NOMO-1 treated with DMSO at 0.1 percent for 48 hours (cell line): Measurements from ENCODE around the gene FAM120B.
A peak's percentile ranks its signal among the peaks of the same experiment; 100 is the strongest.

Experiments used
- DNase-seq: peaks from one replicate; lab custom pipeline; 2025; ENCODE audit not compliant: unreplicated experiment; lab: John Stamatoyannopoulos, UW

FAM120B gene

DNA sequence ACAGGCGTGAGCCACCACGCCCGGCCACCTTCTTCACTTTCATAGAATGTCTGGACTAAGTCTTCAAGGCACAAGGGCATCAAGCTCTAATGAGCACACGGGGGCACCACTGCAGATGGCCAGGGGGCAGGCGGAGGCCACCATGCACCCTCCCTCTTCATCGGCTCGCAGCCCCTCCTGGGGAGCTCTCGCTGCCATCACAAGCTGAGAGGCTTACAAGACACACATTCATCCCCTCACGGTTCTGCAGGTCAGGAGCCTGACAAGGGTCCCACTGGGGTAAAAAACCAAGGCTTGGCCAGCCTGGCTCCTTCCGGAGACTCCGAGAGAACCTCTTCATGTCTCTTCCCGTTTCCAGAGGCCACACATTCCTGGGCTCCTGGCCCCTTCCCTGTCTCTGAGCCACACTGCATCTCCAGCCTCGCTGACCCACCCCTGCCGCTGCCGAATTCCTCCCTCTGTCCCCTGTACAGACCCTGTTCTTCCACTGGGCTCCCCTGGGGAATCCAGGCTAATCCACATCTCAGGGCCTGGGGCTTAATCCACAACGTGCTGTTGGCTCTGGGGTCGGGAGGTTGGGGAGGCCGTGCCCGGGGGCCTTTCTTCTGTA is 35.5 kb upstream of the FAM120B start:
- DNase-seq = no peak

DNA sequence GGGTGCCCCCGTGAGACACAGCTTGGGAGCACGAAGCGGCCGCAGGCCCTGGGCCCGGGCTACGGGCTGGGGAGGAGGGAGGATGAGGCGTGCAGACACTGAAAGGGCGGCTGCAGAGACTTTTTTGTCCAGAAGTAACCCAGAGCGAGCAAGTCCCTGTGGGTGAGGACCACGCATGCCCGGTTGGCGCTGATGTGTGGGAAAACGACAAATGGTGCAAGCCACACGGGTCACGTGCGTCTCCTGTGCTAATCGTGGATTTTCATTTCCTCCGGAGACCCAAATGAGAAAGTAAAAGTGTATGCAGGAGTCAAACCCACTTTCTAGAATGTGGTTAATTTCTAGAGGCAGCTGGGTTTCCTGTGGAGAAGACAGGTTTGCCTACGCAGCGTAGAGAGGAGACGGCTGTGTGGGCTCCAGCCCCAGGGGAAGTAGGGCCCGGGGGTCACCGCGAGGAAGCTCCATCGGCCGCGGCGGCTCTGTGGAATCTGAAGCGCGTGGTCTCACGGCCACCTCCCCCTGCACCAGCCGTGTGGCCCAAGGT is 34.7 kb upstream of the FAM120B start:
- peak; percentile 90 for DNase-seq

DNA sequence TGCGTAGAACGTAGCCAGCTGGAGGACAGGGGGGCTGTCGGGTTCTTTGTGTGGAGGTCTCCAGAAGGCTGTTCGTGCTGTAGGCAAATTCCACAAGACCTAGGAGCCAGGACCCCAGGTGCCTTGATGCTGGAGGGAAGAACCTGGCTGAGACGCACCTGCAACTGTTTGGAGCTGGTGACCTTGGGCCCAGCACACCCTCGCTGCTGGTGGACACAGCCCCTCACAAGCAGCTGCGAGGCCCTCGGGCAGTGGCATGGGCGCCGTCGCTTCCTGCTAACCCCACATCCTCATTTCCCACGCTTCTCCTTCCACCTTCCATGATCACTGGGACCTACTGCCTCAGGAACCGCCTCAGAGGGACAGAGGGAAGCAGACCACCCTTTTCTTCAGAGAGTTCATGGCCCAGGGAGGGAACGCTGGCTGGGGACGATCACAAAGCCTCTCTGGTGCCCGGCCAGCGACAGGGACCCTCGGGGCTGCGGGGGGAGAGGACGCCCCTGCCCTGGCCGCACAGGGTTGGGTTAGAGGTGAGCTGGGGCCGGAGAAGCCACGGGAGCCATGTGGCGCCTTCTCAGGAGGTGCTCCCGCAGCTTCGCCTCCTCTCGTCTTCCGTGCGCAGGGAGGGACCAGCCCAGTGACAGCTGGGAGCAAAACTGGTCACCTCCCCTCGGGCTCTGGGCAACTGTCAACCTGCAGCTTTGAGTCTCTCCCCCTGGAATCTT is 34.1 kb upstream of the FAM120B start:
- DNase-seq = no peak

DNA sequence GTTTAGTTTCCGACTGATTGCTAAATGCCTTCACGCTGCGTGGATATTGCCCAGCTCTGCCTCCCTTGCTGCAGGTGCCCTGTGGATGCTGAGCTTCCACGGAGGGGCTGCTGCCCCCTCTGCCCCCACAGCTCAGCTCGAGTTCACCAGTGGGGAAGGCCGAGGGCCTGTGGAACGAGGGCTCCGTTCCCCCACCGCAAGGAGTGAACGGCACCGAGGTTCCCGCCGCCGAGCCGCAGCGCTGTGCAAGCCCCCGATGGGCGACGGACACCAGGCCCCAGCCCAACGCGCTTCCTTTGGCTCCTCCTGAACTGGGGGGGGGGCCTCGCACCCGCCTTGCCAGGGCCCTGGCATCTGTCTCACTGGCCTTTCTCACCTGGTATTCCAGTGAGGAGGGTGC is 33.4 kb upstream of the FAM120B start:
- DNase-seq = no peak

DNA sequence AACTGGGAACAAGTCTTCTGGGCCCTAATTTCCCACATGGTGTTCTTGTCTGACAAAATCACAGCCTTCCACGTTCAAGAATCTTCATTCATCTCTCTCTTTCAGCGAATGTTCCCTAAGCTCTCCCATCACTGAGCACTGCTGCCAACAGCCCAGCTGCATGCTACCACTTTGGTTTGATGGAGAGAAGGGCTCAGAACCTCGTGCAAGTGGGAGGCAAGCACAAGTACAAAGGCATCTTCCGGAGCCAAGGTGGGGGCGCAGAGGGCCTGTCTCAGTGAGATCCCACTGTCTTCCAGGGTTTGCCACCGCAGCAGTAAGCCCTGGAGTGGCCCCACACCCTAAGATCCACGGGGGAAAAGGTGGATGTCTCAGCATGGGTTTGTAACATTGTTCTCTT is 32.9 kb upstream of the FAM120B start:
- DNase-seq = no peak

DNA sequence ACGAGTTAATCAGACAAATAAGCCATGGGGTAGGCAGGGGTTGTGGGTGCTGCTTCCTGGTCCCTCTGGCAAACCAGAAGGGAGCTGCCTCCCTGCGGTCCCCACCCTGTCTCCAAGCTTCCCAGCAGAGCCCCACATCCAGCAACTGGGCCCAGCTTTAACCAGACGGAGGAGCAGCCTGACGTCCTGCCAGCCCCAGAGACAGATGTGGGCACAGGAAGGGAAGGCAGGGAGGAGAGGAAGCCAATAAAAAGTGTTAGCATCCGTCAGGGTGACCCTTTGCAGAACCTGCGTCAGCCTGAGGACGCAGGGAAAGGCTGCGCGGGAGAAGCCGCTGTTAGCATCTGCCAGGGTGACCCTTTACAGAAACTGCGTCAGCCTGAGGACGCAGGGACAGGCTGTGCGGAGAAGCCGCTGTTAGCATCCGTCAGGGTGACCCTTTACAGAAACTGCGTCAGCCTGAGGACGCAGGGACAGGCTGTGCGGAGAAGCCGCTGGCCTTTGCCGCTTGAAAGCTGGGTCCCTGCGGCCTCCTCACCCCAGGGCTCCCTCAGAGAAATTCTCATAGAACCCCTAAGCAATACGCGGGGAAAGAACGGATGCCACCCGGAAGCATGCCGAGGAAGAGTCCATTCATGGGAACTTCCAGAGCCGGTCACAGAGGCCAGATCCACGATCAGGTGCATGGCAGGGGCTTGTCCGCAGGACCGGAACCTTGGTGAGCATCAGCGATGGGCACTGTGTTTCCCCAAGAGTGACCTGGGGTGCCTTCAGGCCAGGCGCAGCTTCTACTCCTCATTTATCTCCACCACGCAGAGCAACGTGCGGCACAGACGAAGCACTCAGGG is 31.6 kb upstream of the FAM120B start:
- no peak for DNase-seq

DNA sequence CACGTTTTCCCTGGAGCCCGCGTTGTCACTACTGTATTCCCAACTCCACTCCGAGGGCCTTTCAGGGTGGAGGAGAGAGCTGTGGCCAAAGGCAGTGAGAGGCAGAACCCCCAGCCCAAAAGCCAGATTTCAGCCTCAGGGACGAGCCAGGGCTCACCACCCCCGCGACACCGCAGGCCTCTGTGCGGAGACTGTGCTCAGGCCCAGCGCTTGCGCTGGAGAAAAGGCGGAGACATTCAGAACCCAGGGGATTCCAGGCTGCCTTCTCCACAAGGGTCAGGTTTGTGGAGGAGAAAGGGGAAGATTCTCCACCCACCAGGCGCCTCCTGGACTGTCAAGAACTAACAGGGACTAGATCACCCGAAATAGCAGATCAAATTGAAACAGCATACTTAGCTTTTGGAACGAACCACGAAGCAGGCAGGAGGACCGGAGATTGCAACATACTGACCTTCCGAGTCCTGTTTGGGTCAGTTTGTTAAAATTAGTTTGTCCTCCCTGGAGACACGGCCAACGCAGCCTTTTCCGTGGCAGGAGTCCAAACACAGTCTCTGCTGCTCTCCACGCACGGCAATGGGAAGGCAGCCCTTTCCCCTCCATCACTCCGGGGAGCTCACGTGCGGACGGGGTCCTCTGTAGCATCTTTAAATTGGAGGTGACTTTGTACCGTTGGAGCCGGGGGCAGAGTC is 30.0 kb upstream of the FAM120B start:
- no peak for DNase-seq

DNA sequence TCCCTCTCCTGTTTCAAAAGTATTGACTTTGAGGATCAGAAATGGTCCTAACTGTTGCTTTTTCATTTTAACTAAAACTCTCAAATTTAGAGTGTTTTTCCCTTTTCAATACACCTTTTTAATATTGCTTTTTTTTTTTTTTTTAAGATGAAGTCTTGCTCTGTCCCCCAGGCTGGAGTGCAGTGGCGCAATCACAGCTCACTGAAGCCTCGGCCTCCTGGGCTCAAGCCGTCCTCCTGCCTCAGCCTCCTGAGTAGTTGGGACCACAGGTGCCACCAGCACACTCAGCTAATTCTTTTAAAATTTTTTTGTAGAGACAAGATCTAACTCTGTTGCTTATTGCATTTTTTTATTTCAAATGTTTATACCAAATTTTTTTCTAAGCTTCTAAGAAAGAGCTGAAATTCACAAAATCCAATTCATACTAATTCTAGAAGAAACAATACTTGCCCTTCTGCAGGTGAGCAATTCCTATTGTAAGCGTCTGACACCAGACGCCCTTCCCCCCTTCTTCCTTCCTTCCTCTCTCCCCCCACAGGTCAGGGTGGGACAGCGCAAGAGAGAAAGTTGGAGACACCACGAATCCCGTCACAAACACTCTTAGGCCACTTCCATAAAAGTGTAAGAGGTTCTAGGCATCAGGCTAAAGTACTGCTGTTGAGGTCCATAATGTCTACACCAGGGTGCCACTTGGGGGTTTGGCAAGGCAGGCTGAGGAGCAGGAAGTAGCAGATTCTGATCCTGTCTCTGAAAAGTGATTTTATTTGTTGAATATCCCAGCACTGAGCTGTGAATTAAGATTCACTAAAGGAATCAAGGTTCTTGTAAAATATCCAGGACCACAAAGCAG is 28.4 kb upstream of the FAM120B start:
- no peak for DNase-seq

DNA sequence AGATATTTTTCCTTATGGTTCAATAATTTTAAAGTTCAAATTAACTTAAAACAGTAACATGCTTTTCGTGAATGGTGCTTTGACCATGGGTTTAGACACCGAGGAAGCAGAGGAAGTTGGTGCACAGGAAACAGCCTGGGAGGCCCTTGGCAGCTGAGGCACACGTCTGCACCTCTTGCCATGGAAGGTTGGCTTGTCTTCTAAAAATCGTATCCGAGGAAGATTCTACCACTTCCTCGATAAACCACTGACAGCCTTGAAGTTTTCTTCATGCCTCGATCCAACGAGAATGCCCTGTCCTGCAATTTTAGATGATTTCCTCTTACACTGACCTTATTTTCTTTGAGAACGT is 27.8 kb upstream of the FAM120B start:
- DNase-seq = peak; percentile 52

DNA sequence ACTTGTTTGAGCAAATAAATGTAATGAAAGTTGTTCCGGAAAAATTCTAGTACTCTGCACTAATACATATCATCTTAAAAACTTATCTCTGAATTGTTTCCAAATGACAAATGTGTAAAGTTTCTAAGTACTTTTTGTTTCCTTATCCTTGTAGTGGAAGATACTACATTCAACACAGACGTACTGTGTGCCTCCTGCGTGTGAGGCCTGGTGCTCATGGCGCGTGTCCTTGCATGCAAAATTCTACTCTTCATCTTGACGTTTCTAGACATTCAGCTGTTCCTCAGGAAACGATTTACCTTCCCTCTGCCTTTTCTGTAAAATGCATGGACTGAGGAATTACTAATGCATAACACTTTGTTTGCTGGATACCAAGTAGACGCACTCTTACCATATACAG is 27.1 kb upstream of the FAM120B start:
- DNase-seq = no peak

DNA sequence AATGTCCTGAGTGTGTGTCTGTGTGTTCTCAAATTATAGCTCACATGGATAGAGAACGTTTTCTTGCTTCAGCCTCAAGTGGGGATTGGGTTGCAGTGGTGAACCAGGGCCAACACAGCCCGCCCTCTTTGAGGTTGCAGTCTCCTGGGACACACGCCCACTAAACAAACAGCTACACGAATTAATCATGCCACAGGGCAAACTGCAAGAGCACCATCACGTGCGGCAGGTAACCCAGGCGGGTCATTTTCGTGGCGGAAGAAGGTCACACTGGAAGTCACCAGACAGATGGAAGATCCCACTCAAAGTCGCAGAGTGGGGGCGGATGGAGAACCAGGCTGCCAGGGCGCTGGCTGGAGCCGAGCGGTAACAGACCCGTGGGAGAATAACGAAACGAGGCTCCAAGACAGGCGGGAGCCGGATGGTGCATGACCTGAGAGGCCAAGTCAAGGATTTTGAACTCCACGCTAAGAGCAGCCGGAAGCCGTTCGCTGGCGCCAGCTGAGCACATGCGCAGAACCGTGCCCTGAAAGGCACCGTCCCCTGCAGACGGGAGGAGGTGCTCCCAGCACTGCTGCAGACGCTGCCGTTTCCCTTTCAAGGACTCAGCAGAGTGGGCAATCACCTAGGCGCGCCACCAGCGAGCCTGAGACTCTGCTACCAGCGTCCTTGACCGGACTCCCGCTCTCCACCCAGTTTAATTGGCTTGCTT is 26.4 kb upstream of the FAM120B start:
- no peak for DNase-seq

DNA sequence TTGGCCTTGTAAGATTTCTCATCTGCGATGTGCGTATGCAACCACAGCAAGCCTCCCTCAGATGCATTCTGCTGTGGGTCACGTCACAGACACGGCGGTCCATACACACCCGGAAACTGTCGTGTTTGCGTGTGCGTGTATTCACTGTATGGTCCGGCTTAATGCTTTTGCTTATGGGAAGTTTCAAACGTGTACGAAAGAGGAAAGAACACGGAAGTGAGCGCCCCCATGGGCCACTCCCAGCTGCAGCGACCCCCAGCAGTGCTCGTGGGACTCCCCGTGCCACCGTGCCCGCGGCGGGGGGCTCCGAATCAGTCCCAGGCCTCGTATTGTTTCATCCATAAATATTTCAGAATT is 25.9 kb upstream of the FAM120B start:
- no peak for DNase-seq

DNA sequence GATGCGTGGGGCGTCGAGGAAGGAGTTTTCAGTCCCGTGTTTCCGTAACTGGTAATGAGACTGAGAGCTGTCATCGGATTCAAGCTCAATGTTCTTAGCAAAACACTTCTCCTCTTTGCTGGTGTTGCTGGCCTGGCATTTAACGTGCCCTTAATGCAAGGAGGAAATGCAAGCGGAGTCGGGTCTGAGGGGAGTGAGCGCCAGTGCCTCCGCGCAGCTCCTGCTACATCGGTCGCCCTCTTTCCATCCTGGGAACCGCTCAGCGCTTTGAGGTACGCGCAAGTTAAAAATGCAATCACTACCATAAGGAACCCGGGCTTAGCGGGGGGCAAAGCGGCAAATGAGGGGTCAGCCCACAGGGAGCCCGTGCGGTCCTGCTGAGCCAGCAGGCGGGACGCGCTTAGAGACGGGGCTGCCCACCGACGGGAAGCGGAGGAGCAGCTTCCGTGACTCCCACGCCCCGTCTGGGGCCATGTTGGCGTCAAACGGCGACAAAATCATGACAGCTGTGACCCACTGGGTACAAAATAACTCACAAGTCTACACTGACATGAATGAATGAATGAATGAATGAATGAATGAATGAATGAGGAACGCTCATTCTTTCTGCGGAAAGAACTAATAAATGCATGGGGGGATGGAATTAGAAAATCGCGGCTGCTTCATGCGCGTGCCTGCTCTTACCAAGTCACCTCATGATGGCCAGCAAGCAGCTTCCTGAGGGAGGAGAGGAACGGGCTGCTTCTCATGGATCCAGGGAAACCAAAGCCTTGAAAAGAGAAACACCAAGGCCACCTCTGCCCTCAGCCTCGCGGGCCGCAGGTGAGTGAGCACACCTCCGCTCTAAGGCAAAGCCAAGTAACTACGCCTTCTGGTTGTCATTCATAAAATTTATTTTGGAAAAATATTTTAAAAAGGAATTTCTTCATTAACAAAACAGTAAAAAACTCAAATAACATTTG is 24.9 kb upstream of the FAM120B start:
- DNase-seq = no peak

DNA sequence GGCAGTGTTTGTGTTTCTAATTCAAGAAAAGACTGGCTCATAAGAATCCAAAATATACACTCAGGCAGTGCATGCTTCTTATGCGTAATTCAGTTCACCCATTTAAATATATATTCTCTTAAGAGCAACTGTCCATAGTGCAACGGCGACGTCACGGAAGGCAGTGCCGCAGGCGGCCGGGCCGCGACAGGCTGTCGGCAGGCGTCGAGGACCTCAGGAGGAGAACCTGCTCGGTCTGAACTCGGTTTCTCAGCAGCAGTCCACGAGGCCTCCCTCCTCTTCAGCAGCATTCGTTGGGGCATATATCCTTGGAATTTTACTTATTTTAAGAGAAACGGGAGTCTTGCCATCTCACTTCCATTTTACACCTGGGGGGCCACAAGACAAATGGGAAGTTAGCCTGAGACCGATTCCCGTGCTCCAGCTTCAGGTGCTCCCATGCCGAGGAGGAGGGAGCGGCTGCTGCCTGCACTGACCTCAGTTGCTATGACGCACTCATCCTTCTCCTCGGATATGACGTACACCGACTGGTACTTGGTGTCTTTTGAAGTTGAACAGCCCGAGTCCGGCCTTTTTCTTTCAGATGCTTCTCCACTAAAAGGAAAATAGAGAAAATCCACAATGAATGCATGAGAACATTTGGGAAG is 23.9 kb upstream of the FAM120B start:
- no peak for DNase-seq

DNA sequence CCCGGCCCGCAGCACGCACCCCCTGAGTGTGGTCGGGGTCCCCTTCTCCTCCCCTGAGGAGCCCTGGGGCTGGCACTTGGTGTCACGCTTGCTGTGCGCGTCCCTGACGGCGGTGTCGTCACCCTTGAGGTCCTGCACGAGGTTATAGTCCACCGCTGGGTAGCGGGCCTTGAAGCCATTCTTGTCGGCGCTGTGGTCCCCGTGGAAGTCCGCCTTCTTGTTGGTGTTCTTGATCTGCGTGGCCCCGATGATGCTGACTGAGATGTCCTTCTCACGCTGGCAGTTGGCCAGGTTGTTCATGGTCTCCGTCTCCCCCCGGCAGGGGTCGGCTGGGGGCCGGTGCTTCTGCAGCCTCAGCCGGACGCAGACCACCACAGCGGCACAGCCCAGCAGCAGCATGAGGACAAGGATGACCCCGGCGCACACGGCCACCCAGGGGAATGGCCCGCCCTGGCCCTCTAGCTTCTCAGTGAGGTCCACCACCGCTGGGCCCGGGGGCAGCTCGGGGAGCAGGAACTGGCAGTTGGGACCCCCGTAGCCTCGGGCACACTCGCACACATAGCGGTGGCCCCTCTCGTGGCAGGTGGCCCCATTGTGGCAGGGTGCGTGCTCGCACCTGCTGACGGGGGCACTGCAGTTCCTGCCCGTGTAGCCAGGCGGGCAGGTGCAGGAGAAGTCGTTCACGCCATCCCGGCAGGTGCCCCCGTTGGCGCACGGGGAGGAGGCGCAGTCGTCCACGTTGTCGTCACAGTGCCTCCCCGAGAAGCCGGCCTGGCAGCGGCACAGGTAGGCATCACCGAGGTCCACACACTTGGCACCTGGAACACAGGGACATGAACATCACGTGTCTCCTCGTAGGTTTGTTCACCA is 23.1 kb upstream of the FAM120B start:
- DNase-seq = no peak

DNA sequence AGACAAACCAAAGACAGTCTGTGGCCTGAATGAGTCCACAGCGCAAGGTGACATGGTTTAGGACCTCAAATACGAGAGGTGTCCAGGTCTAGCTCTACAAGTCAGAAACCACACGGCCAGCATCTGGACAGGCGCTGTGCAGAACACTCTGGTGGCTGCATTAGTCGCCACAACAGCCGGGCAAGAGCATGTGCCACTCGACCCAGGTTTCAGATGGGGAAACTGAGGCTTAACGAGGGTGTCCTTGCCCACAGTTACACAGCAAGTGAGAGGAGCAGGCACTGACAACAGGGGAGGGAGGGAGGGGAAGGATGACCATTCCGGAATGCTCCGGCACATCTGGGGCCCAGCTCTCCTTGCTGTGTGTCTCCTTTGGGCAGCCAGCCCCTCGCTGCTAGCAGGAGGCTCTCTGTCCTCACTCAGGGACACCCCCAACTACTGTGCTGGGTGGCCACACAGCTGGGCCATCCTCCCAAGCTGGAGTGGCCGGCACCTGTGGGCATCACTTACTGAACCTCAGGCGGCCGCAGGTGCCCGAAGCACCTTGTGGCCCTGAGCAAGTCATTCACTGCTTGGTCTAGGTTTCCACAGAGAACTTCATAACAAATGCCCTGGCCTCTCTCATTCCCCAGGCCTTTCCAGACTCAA is 22.3 kb upstream of the FAM120B start:
- no peak for DNase-seq
